H9 (cell line): ENCODE data around the gene MVD. TPM values are rescaled to one million over a fixed set of nuclear protein-coding genes. Genes with fewer than 3 reads are reported as not detected.

Source experiments
- DNase-seq: peaks from one replicate; pipeline ENCODE4 v3.0.0-alpha.2; 2017
- H2AFZ ChIP-seq: one replicate; pipeline ENCODE4 v1.6.1; 2013; ENCODE audit warnings: mild to moderate bottlenecking, low read length, control low read depth, moderate library complexity
- H2AK5ac ChIP-seq: 2 replicates; pipeline ENCODE4 v1.6.1; 2013; ENCODE audit warnings: low read length, control low read depth, mixed read lengths; ENCODE audit not compliant: insufficient read length
- H2BK120ac ChIP-seq: one replicate; pipeline ENCODE4 v1.6.1; 2013; ENCODE audit warnings: low read depth, mild to moderate bottlenecking, low read length, control low read depth, inconsistent platforms; ENCODE audit not compliant: poor library complexity, severe bottlenecking
- H2BK12ac ChIP-seq: 2 replicates; pipeline ENCODE4 v1.6.1; 2013; ENCODE audit warnings: low read length, control low read depth, mixed read lengths, low read depth; ENCODE audit not compliant: insufficient read length
- H2BK15ac ChIP-seq: 2 replicates; pipeline ENCODE4 v1.6.1; 2013; ENCODE audit warnings: low read depth, low read length, control low read depth
- H2BK20ac ChIP-seq: one replicate; pipeline ENCODE4 v1.6.1; 2013; ENCODE audit warnings: low read depth, mild to moderate bottlenecking, low read length, control low read depth, inconsistent platforms; ENCODE audit not compliant: poor library complexity, severe bottlenecking
- H2BK5ac ChIP-seq: 2 replicates; pipeline ENCODE4 v1.6.1; 2013; ENCODE audit warnings: low read length, control low read depth, mixed read lengths; ENCODE audit not compliant: insufficient read length
- H3K14ac ChIP-seq: 2 replicates; pipeline ENCODE4 v1.6.1; 2013; ENCODE audit warnings: low read length, control low read depth; ENCODE audit not compliant: insufficient read depth
- H3K18ac ChIP-seq: 2 replicates; pipeline ENCODE4 v1.6.1; 2013; ENCODE audit warnings: low read depth, mild to moderate bottlenecking, mixed read lengths, low read length, control low read depth; ENCODE audit not compliant: insufficient read length
- H3K23ac ChIP-seq: 2 replicates; pipeline ENCODE4 v1.6.1; 2013; ENCODE audit warnings: low read length, control low read depth, mixed read lengths, low read depth; ENCODE audit not compliant: insufficient read length
- H3K23me2 ChIP-seq: 2 replicates; pipeline ENCODE4 v1.6.1; 2013; ENCODE audit warnings: low read depth, mild to moderate bottlenecking, mixed read lengths, low read length, control low read depth; ENCODE audit not compliant: insufficient read length, poor library complexity, severe bottlenecking
- H3K27ac ChIP-seq: 2 replicates; pipeline ENCODE4 v1.5.1; 2013; ENCODE audit warnings: low read length, control low read depth, mixed read lengths, low read depth; ENCODE audit not compliant: insufficient read length
- H3K27me3 ChIP-seq: 2 replicates; pipeline ENCODE4 v1.6.1; 2013; ENCODE audit warnings: low read length, control low read depth, inconsistent platforms; ENCODE audit not compliant: insufficient read depth
- H3K4ac ChIP-seq: 2 replicates; pipeline ENCODE4 v1.6.1; 2013; ENCODE audit warnings: low read depth, mild to moderate bottlenecking, control low read depth, inconsistent platforms, low read length, moderate library complexity
- H3K4me1 ChIP-seq: 2 replicates; pipeline ENCODE4 v1.6.1; 2013; ENCODE audit warnings: low read length, control low read depth, inconsistent platforms; ENCODE audit not compliant: insufficient read depth
- H3K4me2 ChIP-seq: 2 replicates; pipeline ENCODE4 v1.6.1; 2013; ENCODE audit warnings: low read length, control low read depth, mixed read lengths; ENCODE audit not compliant: insufficient read length, insufficient read depth
- H3K56ac ChIP-seq: 2 replicates; pipeline ENCODE4 v1.6.1; 2013; ENCODE audit warnings: low read depth, mild to moderate bottlenecking, mixed read lengths, low read length, control low read depth; ENCODE audit not compliant: insufficient read length
- H3K79me1 ChIP-seq: 2 replicates; pipeline ENCODE4 v1.6.1; 2013; ENCODE audit warnings: low read depth, mild to moderate bottlenecking, moderate library complexity, low read length, control low read depth, inconsistent platforms; ENCODE audit not compliant: insufficient read depth, poor library complexity, severe bottlenecking
- H3K79me2 ChIP-seq: 2 replicates; pipeline ENCODE4 v1.6.1; 2013; ENCODE audit warnings: low read length, control low read depth, inconsistent platforms; ENCODE audit not compliant: insufficient read depth
- H3K9ac ChIP-seq: 2 replicates; pipeline ENCODE4 v1.6.1; 2013; ENCODE audit warnings: low read length, control low read depth, mixed read lengths; ENCODE audit not compliant: insufficient read length; ENCODE audit errors: extremely low read depth
- H3K9me3 ChIP-seq: one replicate; pipeline ENCODE4 v1.6.1; 2013; ENCODE audit warnings: low read depth, low read length, inconsistent platforms; ENCODE audit not compliant: control insufficient read depth
- H3T11ph ChIP-seq: one replicate; pipeline ENCODE4 v1.6.1; 2013; ENCODE audit warnings: mild to moderate bottlenecking, low read length, control low read depth, inconsistent platforms
- H4K20me1 ChIP-seq: one replicate; pipeline ENCODE4 v1.6.1; 2013; ENCODE audit not compliant: control insufficient read depth, insufficient read length, insufficient read depth
- H4K5ac ChIP-seq: 2 replicates; pipeline ENCODE4 v1.6.1; 2013; ENCODE audit warnings: low read depth, mild to moderate bottlenecking, mixed read lengths, low read length, control low read depth; ENCODE audit not compliant: insufficient read length
- H4K8ac ChIP-seq: replicated peaks from 2 replicates; pipeline ENCODE4 v1.6.1; 2013; ENCODE audit warnings: low read length, control low read depth, mixed read lengths, low read depth; ENCODE audit not compliant: insufficient read length
- H4K91ac ChIP-seq: 2 replicates; pipeline ENCODE4 v1.6.1; 2013; ENCODE audit warnings: low read depth, mild to moderate bottlenecking, moderate library complexity, mixed read lengths, low read length, control low read depth; ENCODE audit not compliant: insufficient read length
- H3K27ac Mint-ChIP-seq, 3 experiments: 2 replicates in 2 of 3; 3 replicates in 1 of 3; pipeline ENCODE4 v1.8.0; 2020 to 2021; ENCODE audit warnings: mixed read lengths in 3 of 3, mild to moderate bottlenecking in 1 of 3, moderate library complexity in 1 of 3
- H3K27me3 Mint-ChIP-seq: 2 replicates; pipeline ENCODE4 v1.8.0; 2021; ENCODE audit warnings: low read depth, mild to moderate bottlenecking, moderate library complexity, mixed read lengths
- H3K36me3 Mint-ChIP-seq, 3 experiments: 2 replicates in 2 of 3; 3 replicates in 1 of 3; pipeline ENCODE4 v1.8.0; 2020 to 2021; ENCODE audit warnings: low read depth in 3 of 3, mixed read lengths in 3 of 3; ENCODE audit not compliant: insufficient read depth in 1 of 3
- H3K4me1 Mint-ChIP-seq, 2 experiments: 2 replicates each; pipeline ENCODE4 v1.8.0; 2020; ENCODE audit warnings: mixed read lengths in 2 of 2
- H3K4me3 Mint-ChIP-seq, 2 experiments: 2 replicates in 1 of 2; 3 replicates in 1 of 2; pipeline ENCODE4 v1.8.0; 2020 to 2021; ENCODE audit warnings: mild to moderate bottlenecking in 2 of 2, mixed read lengths in 2 of 2, moderate library complexity in 1 of 2
- H3K9me3 Mint-ChIP-seq, 2 experiments: 2 replicates in 1 of 2; 3 replicates in 1 of 2; pipeline ENCODE4 v1.8.0; 2020; ENCODE audit warnings: mild to moderate bottlenecking in 2 of 2, mixed read lengths in 2 of 2, moderate library complexity in 1 of 2
- CTCF ChIP-seq: fragments of 200-600 bp; sonication (generic); conservative IDR thresholded peaks from 3 replicates; pipeline ENCODE4 v1.8.0; 2021; ENCODE audit warnings: antibody characterized with exemption, mild to moderate bottlenecking
- WGBS: extraction: QIAGEN DNeasy Blood & Tissue Kit; methylation state at CpG from one replicate; pipeline ENCODE4 v1.1.7; 2013; ENCODE audit warnings: missing lambda C conversion rate, low lambda C conversion rate, mixed read lengths; ENCODE audit not compliant: insufficient read length; ENCODE audit errors: extremely low coverage; 5-methylcytosine and 5-hydroxymethylcytosine counted together
- total RNA-seq: library from RNA; stranded (reverse); gene quantifications from 2 replicates; pipeline ENCODE4 v1.2.1, GENCODE V29; 2021

The MVD gene
- total RNA-seq, 1 experiment from 2014 or later: 53.2 TPM

GRCh38 chr16:88653596-88654362 lies 9.1 kb downstream of the MVD start:
- no peak for DNase-seq
- no peak overlapping the region for H3K23ac ChIP-seq
- no peak overlapping the region for H3K4ac ChIP-seq
- H2AFZ ChIP-seq: no peak overlapping the region
- H4K91ac ChIP-seq: no peak overlapping the region
- no peak overlapping the region for H3T11ph ChIP-seq
- no peak for TF ChIP-seq CTCF
- H2BK20ac ChIP-seq: no peak overlapping the region
- Mint-ChIP-seq H3K4me1 (peaks cover 8 to 12% of the 10 kb centered on the region in 2 experiments), H3K36me3 (peaks cover 11 to 31% (median 30%) of the 10 kb centered on the region in 3 experiments; a peak in 6 of 7 replicates), H3K27ac (peak overlapping the region in 1 of 3 experiments; percentile 77; a peak in 2 of 7 replicates), H3K4me3 (no peak overlapping the region), H3K9me3 (no peaks in the 10 kb centered on the region; a peak in 1 of 5 replicates), H3K27me3 (no peaks in the 10 kb centered on the region)
- no peak overlapping the region for H3K14ac ChIP-seq
- H3K27ac ChIP-seq: no peak overlapping the region
- no peak overlapping the region for H2BK15ac ChIP-seq
- H2BK5ac ChIP-seq: no peak overlapping the region
- H3K9me3 ChIP-seq: no peaks in the 10 kb centered on the region
- H3K9ac ChIP-seq: no peak overlapping the region
- no CpG with 5 or more reads among the region's 32 CpGs for WGBS
- no peak overlapping the region for H3K56ac ChIP-seq
- H4K5ac ChIP-seq: no peak overlapping the region
- no peaks in the 10 kb centered on the region for H4K20me1 ChIP-seq
- no peak overlapping the region for H4K8ac ChIP-seq
- H3K79me2 ChIP-seq: peaks cover under 1% of the 10 kb centered on the region; the same call in 1 of the 2 replicates
- peaks cover 17% of the 10 kb centered on the region for H3K23me2 ChIP-seq
- no peaks in the 10 kb centered on the region for H3K27me3 ChIP-seq
- no peak overlapping the region for H3K4me2 ChIP-seq
- H3K18ac ChIP-seq: no peak overlapping the region
- no peak overlapping the region for H2AK5ac ChIP-seq
- H2BK120ac ChIP-seq: no peak overlapping the region
- peaks cover 3% of the 10 kb centered on the region for H3K79me1 ChIP-seq
- H3K4me1 ChIP-seq: no peaks in the 10 kb centered on the region; the same call in 1 of the 2 replicates
- H2BK12ac ChIP-seq: no peak overlapping the region
